HL-60 (cell line): ENCODE results near the gene RPL10.

Source experiments
- REST ChIP-seq: IDR thresholded peaks from 2 replicates; pipeline ENCODE4 v1.6.1; 2012; ENCODE audit warnings: low read depth; ENCODE audit not compliant: insufficient replicate concordance
- SPI1 ChIP-seq: IDR thresholded peaks from 2 replicates; pipeline ENCODE4 v1.6.1; 2012; ENCODE audit warnings: low read depth, mild to moderate bottlenecking, borderline replicate concordance
- TF ChIP-seq, protein P1 (sequence below): IDR thresholded peaks from one replicate; pipeline ENCODE4 v1.5.1; 2011; ENCODE audit warnings: low read length, control low read depth, inconsistent platforms; ENCODE audit not compliant: insufficient read depth

DNA sequence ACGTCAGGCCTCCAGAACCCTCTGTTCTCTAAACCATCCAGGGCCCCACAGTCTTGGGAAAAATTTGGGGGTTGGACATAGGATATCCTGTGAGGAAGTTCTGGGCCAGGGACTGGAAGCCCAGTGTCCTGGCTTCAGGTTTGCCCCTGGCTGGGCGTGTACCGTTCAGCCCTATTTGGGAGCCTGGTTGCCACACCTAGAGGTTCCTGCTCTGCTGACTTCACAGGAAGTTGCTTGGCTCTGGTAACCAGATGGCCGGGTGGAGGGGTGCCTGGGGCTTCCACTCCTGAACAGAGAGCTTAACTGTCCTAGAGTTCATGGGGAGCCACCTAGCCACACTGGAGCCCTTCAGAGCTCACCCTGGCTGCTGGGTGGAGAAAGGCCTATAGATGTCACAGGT is 14.3 kb downstream of the RPL10 start:
- TF ChIP-seq, protein P1, sequence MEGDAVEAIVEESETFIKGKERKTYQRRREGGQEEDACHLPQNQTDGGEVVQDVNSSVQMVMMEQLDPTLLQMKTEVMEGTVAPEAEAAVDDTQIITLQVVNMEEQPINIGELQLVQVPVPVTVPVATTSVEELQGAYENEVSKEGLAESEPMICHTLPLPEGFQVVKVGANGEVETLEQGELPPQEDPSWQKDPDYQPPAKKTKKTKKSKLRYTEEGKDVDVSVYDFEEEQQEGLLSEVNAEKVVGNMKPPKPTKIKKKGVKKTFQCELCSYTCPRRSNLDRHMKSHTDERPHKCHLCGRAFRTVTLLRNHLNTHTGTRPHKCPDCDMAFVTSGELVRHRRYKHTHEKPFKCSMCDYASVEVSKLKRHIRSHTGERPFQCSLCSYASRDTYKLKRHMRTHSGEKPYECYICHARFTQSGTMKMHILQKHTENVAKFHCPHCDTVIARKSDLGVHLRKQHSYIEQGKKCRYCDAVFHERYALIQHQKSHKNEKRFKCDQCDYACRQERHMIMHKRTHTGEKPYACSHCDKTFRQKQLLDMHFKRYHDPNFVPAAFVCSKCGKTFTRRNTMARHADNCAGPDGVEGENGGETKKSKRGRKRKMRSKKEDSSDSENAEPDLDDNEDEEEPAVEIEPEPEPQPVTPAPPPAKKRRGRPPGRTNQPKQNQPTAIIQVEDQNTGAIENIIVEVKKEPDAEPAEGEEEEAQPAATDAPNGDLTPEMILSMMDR, result no peak
- TF ChIP-seq REST (no peak), SPI1 (no peak)
